RWPE1 (cell line): ENCODE data around the gene SLC34A1.

Experiments used
- CTCF ChIA-PET: fragments of 350-600 bp; sonication (Branson Sonifier 250); formaldehyde crosslinking; extraction: SDS; loops from one replicate; lab custom pipeline; 2021; lab: Yijun Ruan, JAX
- POLR2A ChIA-PET: fragments of 400-600 bp; formaldehyde crosslinking; extraction: SDS; loops from one replicate; lab custom pipeline; 2020; ENCODE audit warnings: antibody characterized with exemption; ENCODE audit not compliant: low non-redundant PET; lab: Yijun Ruan, JAX
- DNase-seq: peaks from one replicate; pipeline ENCODE4 v3.0.0; 2012; ENCODE audit warnings: low spot score
- H3K27ac ChIP-seq: fragments of 450-650 bp; 2 replicates; pipeline ENCODE4 v1.5.1; 2017
- TF ChIP-seq, protein P1 (sequence below): fragments of 450-650 bp; conservative IDR thresholded peaks from 2 replicates; pipeline ENCODE4 v1.5.1; 2017; ENCODE audit warnings: low read depth, mild to moderate bottlenecking

The SLC34A1 gene

GRCh38 chr5:177425801-177426565, 41.7 kb downstream of the SLC34A1 start:
- H3K27ac ChIP-seq, result peak overlapping the region; percentile 94
- CTCF ChIA-PET, result interaction anchor here (0.6 to 9.8 kb wide), 8 partner anchors 18 to 116 kb away, joined by 3 to 100 read pairs (median 3); no protein-coding TSS in a partner anchor
- TF ChIP-seq, protein P1, sequence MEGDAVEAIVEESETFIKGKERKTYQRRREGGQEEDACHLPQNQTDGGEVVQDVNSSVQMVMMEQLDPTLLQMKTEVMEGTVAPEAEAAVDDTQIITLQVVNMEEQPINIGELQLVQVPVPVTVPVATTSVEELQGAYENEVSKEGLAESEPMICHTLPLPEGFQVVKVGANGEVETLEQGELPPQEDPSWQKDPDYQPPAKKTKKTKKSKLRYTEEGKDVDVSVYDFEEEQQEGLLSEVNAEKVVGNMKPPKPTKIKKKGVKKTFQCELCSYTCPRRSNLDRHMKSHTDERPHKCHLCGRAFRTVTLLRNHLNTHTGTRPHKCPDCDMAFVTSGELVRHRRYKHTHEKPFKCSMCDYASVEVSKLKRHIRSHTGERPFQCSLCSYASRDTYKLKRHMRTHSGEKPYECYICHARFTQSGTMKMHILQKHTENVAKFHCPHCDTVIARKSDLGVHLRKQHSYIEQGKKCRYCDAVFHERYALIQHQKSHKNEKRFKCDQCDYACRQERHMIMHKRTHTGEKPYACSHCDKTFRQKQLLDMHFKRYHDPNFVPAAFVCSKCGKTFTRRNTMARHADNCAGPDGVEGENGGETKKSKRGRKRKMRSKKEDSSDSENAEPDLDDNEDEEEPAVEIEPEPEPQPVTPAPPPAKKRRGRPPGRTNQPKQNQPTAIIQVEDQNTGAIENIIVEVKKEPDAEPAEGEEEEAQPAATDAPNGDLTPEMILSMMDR, result no peak
- peak; percentile 100 for DNase-seq
- POLR2A ChIA-PET, result interaction anchor here (0.5 to 2.0 kb wide), 12 partner anchors 11 to 698 kb away, joined by 3 to 11 read pairs (median 4); partner anchors contain the start of gene F12

DNA sequence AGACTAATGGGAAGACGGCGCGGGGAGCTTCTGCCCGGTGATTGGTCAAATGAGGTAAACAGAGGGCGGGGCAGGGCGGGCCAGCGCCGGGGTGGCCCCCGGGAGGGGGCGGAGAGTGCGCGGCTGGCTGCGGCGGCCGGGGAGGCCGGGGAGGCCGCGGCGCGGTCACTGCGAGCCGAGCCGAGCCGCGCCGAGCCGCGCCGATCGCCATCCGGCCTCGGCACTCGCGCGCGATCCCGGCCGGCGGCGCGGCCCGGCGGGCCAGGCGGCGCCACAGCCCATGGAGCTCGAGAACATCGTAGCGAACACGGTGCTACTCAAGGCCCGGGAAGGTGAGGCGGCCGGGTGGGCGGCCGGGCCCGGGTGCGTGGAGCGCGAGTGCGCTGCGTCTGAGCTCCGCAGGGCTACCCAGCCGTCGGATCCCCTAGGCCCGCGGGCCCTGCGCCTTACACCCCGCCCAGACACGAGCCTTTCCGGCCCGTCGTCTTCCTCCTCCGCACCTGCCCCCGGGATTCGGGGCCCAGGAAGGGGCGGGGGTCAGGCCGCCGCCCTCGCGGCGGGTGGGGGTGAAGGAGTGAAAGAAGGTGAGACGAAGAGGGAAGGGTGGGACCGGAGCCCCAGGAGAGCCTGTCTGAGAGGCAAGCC, 42.5 kb downstream of the SLC34A1 start, which contains the start of gene GRK6:
Gene GRK6, plus strand, starts transcription at position 111 of the 645 bp plus-strand sequence. Its CDS starts 170 bp downstream, at position 281.
- TF ChIP-seq, protein P1, result no peak
- ChIA-PET CTCF (interaction anchor here (0.6 to 9.8 kb wide), 8 partner anchors 17 to 117 kb away, joined by 3 to 100 read pairs (median 3); no protein-coding TSS in a partner anchor), POLR2A (interaction anchor here (0.5 to 2.0 kb wide), 11 partner anchors 10 to 114 kb away, joined by 3 to 11 read pairs (median 4); partner anchors contain the start of gene F12)
- peak within 1 kb of the TSS; percentile 94 for H3K27ac ChIP-seq
- DNase-seq, result peak; percentile 67

GRCh38 chr5:177427211-177427822, 43.1 kb downstream of the SLC34A1 start:
- DNase-seq, result no peak
- POLR2A ChIA-PET, result interaction anchor here (2.0 kb wide), 1 partner anchor 20 kb away, joined by 11 read pairs; no protein-coding TSS in a partner anchor
- TF ChIP-seq, protein P1, result no peak
- CTCF ChIA-PET, result interaction anchor here (0.9 to 9.8 kb wide), 6 partner anchors 17 to 118 kb away, joined by 3 to 100 read pairs (median 4); no protein-coding TSS in a partner anchor
- H3K27ac ChIP-seq, result peak overlapping the region; percentile 94

- ChIA-PET POLR2A (no interaction called here), CTCF (interaction anchor here (1.7 to 9.8 kb wide), 2 partner anchors 25 to 57 kb away, joined by 3 to 100 read pairs; no protein-coding TSS in a partner anchor)
- no peak for DNase-seq
- peak overlapping the region; percentile 94 for H3K27ac ChIP-seq
- TF ChIP-seq, protein P1, result no peak
These were observed 43.8 kb downstream of the SLC34A1 start for GRCh38 chr5:177427919-177428573.

- POLR2A ChIA-PET, result interaction anchor here (0.6 to 1.1 kb wide), 5 partner anchors 9 to 574 kb away, joined by 3 to 5 read pairs (median 3); no protein-coding TSS in a partner anchor
- no peak for DNase-seq
- H3K27ac ChIP-seq, result peak overlapping the region; percentile 94
- CTCF ChIA-PET, result interaction anchor here (0.6 to 9.8 kb wide), 3 partner anchors 17 to 58 kb away, joined by 3 to 100 read pairs (median 3); no protein-coding TSS in a partner anchor
- TF ChIP-seq, protein P1, result no peak
These were observed 44.5 kb downstream of the SLC34A1 start for GRCh38 chr5:177428574-177429217.
